ENCODE measurements around the gene DUX4.
"Not testable (repeated sequence)": the region's sequence is repeated elsewhere in the genome, so short reads cannot be mapped to it uniquely, and the experiment has no call there.

- TF ChIP-seq POLR2A (IDR thresholded peaks at IDR 0.05), result not testable (repeated sequence)
- TF ChIP-seq, protein P1, sequence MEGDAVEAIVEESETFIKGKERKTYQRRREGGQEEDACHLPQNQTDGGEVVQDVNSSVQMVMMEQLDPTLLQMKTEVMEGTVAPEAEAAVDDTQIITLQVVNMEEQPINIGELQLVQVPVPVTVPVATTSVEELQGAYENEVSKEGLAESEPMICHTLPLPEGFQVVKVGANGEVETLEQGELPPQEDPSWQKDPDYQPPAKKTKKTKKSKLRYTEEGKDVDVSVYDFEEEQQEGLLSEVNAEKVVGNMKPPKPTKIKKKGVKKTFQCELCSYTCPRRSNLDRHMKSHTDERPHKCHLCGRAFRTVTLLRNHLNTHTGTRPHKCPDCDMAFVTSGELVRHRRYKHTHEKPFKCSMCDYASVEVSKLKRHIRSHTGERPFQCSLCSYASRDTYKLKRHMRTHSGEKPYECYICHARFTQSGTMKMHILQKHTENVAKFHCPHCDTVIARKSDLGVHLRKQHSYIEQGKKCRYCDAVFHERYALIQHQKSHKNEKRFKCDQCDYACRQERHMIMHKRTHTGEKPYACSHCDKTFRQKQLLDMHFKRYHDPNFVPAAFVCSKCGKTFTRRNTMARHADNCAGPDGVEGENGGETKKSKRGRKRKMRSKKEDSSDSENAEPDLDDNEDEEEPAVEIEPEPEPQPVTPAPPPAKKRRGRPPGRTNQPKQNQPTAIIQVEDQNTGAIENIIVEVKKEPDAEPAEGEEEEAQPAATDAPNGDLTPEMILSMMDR (IDR thresholded peaks at IDR 0.05), result not testable (repeated sequence)
These were observed 5.6 kb downstream of the DUX4 start for GRCh38 chr4:190179030-190179739.

Data from sigmoid colon (tissue), 3 donors.